Measurements from ENCODE around the gene MTNR1A.

MTNR1A gene

GRCh38 chr4:186566068-186566467 is 10.7 kb upstream of the MTNR1A start:
- no peak overlapping the region for H3K27ac ChIP-seq (ENCODE audit: poor library complexity, severe bottlenecking)
- no peak for DNase-seq (ENCODE audit: low spot score)
- H3K4me1 ChIP-seq (ENCODE audit: insufficient read depth, poor library complexity, severe bottlenecking) = no peaks in the 10 kb centered on the region
- H3K27me3 ChIP-seq (ENCODE audit: insufficient read depth, poor library complexity, severe bottlenecking) = no peaks in the 10 kb centered on the region
- no peak for TF ChIP-seq CTCF (IDR thresholded peaks at IDR 0.05; ENCODE audit: poor library complexity, severe bottlenecking)
- ATAC-seq (ENCODE audit: low read depth) = no peak
- H3K9me3 ChIP-seq (ENCODE audit: severe bottlenecking) = no peaks in the 10 kb centered on the region
- H3K4me3 ChIP-seq (ENCODE audit: severe bottlenecking) = no peak overlapping the region
- H3K36me3 ChIP-seq (ENCODE audit: low read depth) = no peaks in the 10 kb centered on the region

GRCh38 chr4:186563761-186564160 is 8.4 kb upstream of the MTNR1A start:
- TF ChIP-seq CTCF (IDR thresholded peaks at IDR 0.05; ENCODE audit: poor library complexity, severe bottlenecking) = no peak
- Histone ChIP-seq H3K4me1 (ENCODE audit: insufficient read depth, poor library complexity, severe bottlenecking) (no peaks in the 10 kb centered on the region), H3K9me3 (ENCODE audit: severe bottlenecking) (no peaks in the 10 kb centered on the region), H3K27ac (ENCODE audit: poor library complexity, severe bottlenecking) (no peak overlapping the region), H3K27me3 (ENCODE audit: insufficient read depth, poor library complexity, severe bottlenecking) (no peaks in the 10 kb centered on the region), H3K36me3 (ENCODE audit: low read depth) (no peaks in the 10 kb centered on the region), H3K4me3 (ENCODE audit: severe bottlenecking) (no peak overlapping the region)
- no peak for ATAC-seq (ENCODE audit: low read depth)
- DNase-seq (ENCODE audit: low spot score) = no peak

- no peak overlapping the region for H3K27ac ChIP-seq (ENCODE audit: poor library complexity, severe bottlenecking)
- TF ChIP-seq CTCF (IDR thresholded peaks at IDR 0.05; ENCODE audit: poor library complexity, severe bottlenecking) = no peak
- H3K36me3 ChIP-seq (ENCODE audit: low read depth) = no peaks in the 10 kb centered on the region
- no peaks in the 10 kb centered on the region for H3K27me3 ChIP-seq (ENCODE audit: insufficient read depth, poor library complexity, severe bottlenecking)
- no peaks in the 10 kb centered on the region for H3K9me3 ChIP-seq (ENCODE audit: severe bottlenecking)
- H3K4me1 ChIP-seq (ENCODE audit: insufficient read depth, poor library complexity, severe bottlenecking) = no peaks in the 10 kb centered on the region
- H3K4me3 ChIP-seq (ENCODE audit: severe bottlenecking) = no peak overlapping the region
- ATAC-seq (ENCODE audit: low read depth) (no peak), DNase-seq (ENCODE audit: low spot score) (no peak)
These were observed 6.4 kb upstream of the MTNR1A start for GRCh38 chr4:186561748-186562147.

GRCh38 chr4:186560647-186561046 is 5.3 kb upstream of the MTNR1A start:
- no peaks in the 10 kb centered on the region for H3K4me1 ChIP-seq (ENCODE audit: insufficient read depth, poor library complexity, severe bottlenecking)
- DNase-seq (ENCODE audit: low spot score) (no peak), ATAC-seq (ENCODE audit: low read depth) (no peak)
- TF ChIP-seq CTCF (IDR thresholded peaks at IDR 0.05; ENCODE audit: poor library complexity, severe bottlenecking) = no peak
- H3K36me3 ChIP-seq (ENCODE audit: low read depth) = no peaks in the 10 kb centered on the region
- no peaks in the 10 kb centered on the region for H3K27me3 ChIP-seq (ENCODE audit: insufficient read depth, poor library complexity, severe bottlenecking)
- H3K4me3 ChIP-seq (ENCODE audit: severe bottlenecking) = no peak overlapping the region
- H3K9me3 ChIP-seq (ENCODE audit: severe bottlenecking) = no peaks in the 10 kb centered on the region
- no peak overlapping the region for H3K27ac ChIP-seq (ENCODE audit: poor library complexity, severe bottlenecking)

GRCh38 chr4:186557486-186557885 is 2.1 kb upstream of the MTNR1A start:
- 0 out of 3 replicates have a peak, but pooled peaks have one; percentile 37 for ATAC-seq (ENCODE audit: low read depth)
- no peak overlapping the region for H3K4me3 ChIP-seq (ENCODE audit: severe bottlenecking)
- H3K27ac ChIP-seq (ENCODE audit: poor library complexity, severe bottlenecking) = no peak overlapping the region
- no peaks in the 10 kb centered on the region for H3K9me3 ChIP-seq (ENCODE audit: severe bottlenecking)
- H3K36me3 ChIP-seq (ENCODE audit: low read depth) = no peaks in the 10 kb centered on the region
- DNase-seq (ENCODE audit: low spot score) = no peak
- no peaks in the 10 kb centered on the region for H3K4me1 ChIP-seq (ENCODE audit: insufficient read depth, poor library complexity, severe bottlenecking)
- H3K27me3 ChIP-seq (ENCODE audit: insufficient read depth, poor library complexity, severe bottlenecking) = no peaks in the 10 kb centered on the region
- no peak for TF ChIP-seq CTCF (IDR thresholded peaks at IDR 0.05; ENCODE audit: poor library complexity, severe bottlenecking)

Measured in RWPE2 (cell line).